ENCODE data around the gene UBE2J1.

The UBE2J1 gene

GRCh38 chr6:89346433-89346832 lies 6.1 kb downstream of the UBE2J1 start:
- Histone ChIP-seq H3K4me1 (ENCODE audit: insufficient read depth, low read length) (peaks cover 19% of the 10 kb centered on the region), H3K27me3 (ENCODE audit: insufficient read depth, low read length) (peaks cover 1% of the 10 kb centered on the region; the same call in 1 of the 2 replicates), H3K9ac (ENCODE audit: low read depth, low read length) (no peak overlapping the region), H3K9me3 (ENCODE audit: insufficient read depth, low read depth, low read length) (no peaks in the 10 kb centered on the region), H3K36me3 (ENCODE audit: insufficient read depth, low read depth, low read length) (peaks cover 7% of the 10 kb centered on the region; the same call in 1 of the 2 replicates), H3K4me3 (ENCODE audit: low read length) (no peak overlapping the region), H3K27ac (ENCODE audit: low read length) (no peak overlapping the region)

GRCh38 chr6:89339565-89339964 lies 13.0 kb downstream of the UBE2J1 start:
- no peak overlapping the region for H3K27ac ChIP-seq (ENCODE audit: low read length)
- H3K9me3 ChIP-seq (ENCODE audit: insufficient read depth, low read depth, low read length): no peaks in the 10 kb centered on the region
- H3K9ac ChIP-seq (ENCODE audit: low read depth, low read length): no peak overlapping the region
- peaks cover 33% of the 10 kb centered on the region for H3K36me3 ChIP-seq (ENCODE audit: insufficient read depth, low read depth, low read length)
- no peaks in the 10 kb centered on the region for H3K4me1 ChIP-seq (ENCODE audit: insufficient read depth, low read length)
- no peak overlapping the region for H3K4me3 ChIP-seq (ENCODE audit: low read length)
- H3K27me3 ChIP-seq (ENCODE audit: insufficient read depth, low read length): no peaks in the 10 kb centered on the region

GRCh38 chr6:89335164-89335563 lies 17.4 kb downstream of the UBE2J1 start:
- Histone ChIP-seq H3K27ac (ENCODE audit: low read length) (no peak overlapping the region), H3K9ac (ENCODE audit: low read depth, low read length) (no peak overlapping the region), H3K9me3 (ENCODE audit: insufficient read depth, low read depth, low read length) (no peaks in the 10 kb centered on the region), H3K27me3 (ENCODE audit: insufficient read depth, low read length) (no peaks in the 10 kb centered on the region), H3K4me1 (ENCODE audit: insufficient read depth, low read length) (no peaks in the 10 kb centered on the region), H3K36me3 (ENCODE audit: insufficient read depth, low read depth, low read length) (peaks cover 35% of the 10 kb centered on the region), H3K4me3 (ENCODE audit: low read length) (no peak overlapping the region)

- Histone ChIP-seq H3K9ac (ENCODE audit: low read depth, low read length) (no peak overlapping the region), H3K27ac (ENCODE audit: low read length) (no peak overlapping the region), H3K9me3 (ENCODE audit: insufficient read depth, low read depth, low read length) (no peaks in the 10 kb centered on the region), H3K4me1 (ENCODE audit: insufficient read depth, low read length) (no peaks in the 10 kb centered on the region), H3K27me3 (ENCODE audit: insufficient read depth, low read length) (no peaks in the 10 kb centered on the region), H3K36me3 (ENCODE audit: insufficient read depth, low read depth, low read length) (peaks cover 23% of the 10 kb centered on the region), H3K4me3 (ENCODE audit: low read length) (no peak overlapping the region)
Measured at GRCh38 chr6:89330910-89331309, 21.6 kb downstream of the UBE2J1 start.

GRCh38 chr6:89328976-89329375 lies 23.5 kb downstream of the UBE2J1 start:
- Histone ChIP-seq H3K36me3 (ENCODE audit: insufficient read depth, low read depth, low read length) (peaks cover 17% of the 10 kb centered on the region), H3K9me3 (ENCODE audit: insufficient read depth, low read depth, low read length) (no peaks in the 10 kb centered on the region), H3K27me3 (ENCODE audit: insufficient read depth, low read length) (no peaks in the 10 kb centered on the region), H3K27ac (ENCODE audit: low read length) (no peak overlapping the region), H3K4me1 (ENCODE audit: insufficient read depth, low read length) (no peaks in the 10 kb centered on the region), H3K9ac (ENCODE audit: low read depth, low read length) (no peak overlapping the region), H3K4me3 (ENCODE audit: low read length) (no peak overlapping the region)

- no peak overlapping the region for H3K4me3 ChIP-seq (ENCODE audit: low read length)
- no peak overlapping the region for H3K27ac ChIP-seq (ENCODE audit: low read length)
- no peaks in the 10 kb centered on the region for H3K36me3 ChIP-seq (ENCODE audit: insufficient read depth, low read depth, low read length)
- H3K9ac ChIP-seq (ENCODE audit: low read depth, low read length): no peak overlapping the region
- peaks cover 13% of the 10 kb centered on the region for H3K9me3 ChIP-seq (ENCODE audit: insufficient read depth, low read depth, low read length)
- H3K27me3 ChIP-seq (ENCODE audit: insufficient read depth, low read length): no peaks in the 10 kb centered on the region
- H3K4me1 ChIP-seq (ENCODE audit: insufficient read depth, low read length): no peaks in the 10 kb centered on the region
Measured at GRCh38 chr6:89324304-89324703, 28.2 kb downstream of the UBE2J1 start.

- H3K27me3 ChIP-seq (ENCODE audit: insufficient read depth, low read length): no peaks in the 10 kb centered on the region
- no peak overlapping the region for H3K4me3 ChIP-seq (ENCODE audit: low read length)
- no peak overlapping the region for H3K9ac ChIP-seq (ENCODE audit: low read depth, low read length)
- no peak overlapping the region for H3K27ac ChIP-seq (ENCODE audit: low read length)
- H3K36me3 ChIP-seq (ENCODE audit: insufficient read depth, low read depth, low read length): no peaks in the 10 kb centered on the region
- H3K4me1 ChIP-seq (ENCODE audit: insufficient read depth, low read length): no peaks in the 10 kb centered on the region
- H3K9me3 ChIP-seq (ENCODE audit: insufficient read depth, low read depth, low read length): peaks cover 15% of the 10 kb centered on the region
Measured at GRCh38 chr6:89323511-89323971, 29.0 kb downstream of the UBE2J1 start.

GRCh38 chr6:89321131-89321970 lies 31.2 kb downstream of the UBE2J1 start:
- H3K4me3 ChIP-seq (ENCODE audit: low read length): no peak overlapping the region
- H3K9me3 ChIP-seq (ENCODE audit: insufficient read depth, low read depth, low read length): peaks cover 15% of the 10 kb centered on the region
- H3K4me1 ChIP-seq (ENCODE audit: insufficient read depth, low read length): peaks cover 9% of the 10 kb centered on the region; the same call in 1 of the 2 replicates
- H3K36me3 ChIP-seq (ENCODE audit: insufficient read depth, low read depth, low read length): no peaks in the 10 kb centered on the region
- H3K27me3 ChIP-seq (ENCODE audit: insufficient read depth, low read length): no peaks in the 10 kb centered on the region
- no peak overlapping the region for H3K9ac ChIP-seq (ENCODE audit: low read depth, low read length)
- H3K27ac ChIP-seq (ENCODE audit: low read length): no peak overlapping the region

- no peak overlapping the region for H3K27ac ChIP-seq (ENCODE audit: low read length)
- H3K4me3 ChIP-seq (ENCODE audit: low read length): no peak overlapping the region
- peaks cover 9% of the 10 kb centered on the region; the same call in 1 of the 2 replicates for H3K4me1 ChIP-seq (ENCODE audit: insufficient read depth, low read length)
- no peak overlapping the region for H3K9ac ChIP-seq (ENCODE audit: low read depth, low read length)
- no peaks in the 10 kb centered on the region for H3K27me3 ChIP-seq (ENCODE audit: insufficient read depth, low read length)
- no peaks in the 10 kb centered on the region for H3K36me3 ChIP-seq (ENCODE audit: insufficient read depth, low read depth, low read length)
- peaks cover 15% of the 10 kb centered on the region for H3K9me3 ChIP-seq (ENCODE audit: insufficient read depth, low read depth, low read length)
Measured at GRCh38 chr6:89320012-89320559, 32.4 kb downstream of the UBE2J1 start.

GRCh38 chr6:89317067-89317466 lies 35.5 kb downstream of the UBE2J1 start:
- H3K27ac ChIP-seq (ENCODE audit: low read length): no peak overlapping the region
- H3K4me3 ChIP-seq (ENCODE audit: low read length): no peak overlapping the region
- no peak overlapping the region for H3K9ac ChIP-seq (ENCODE audit: low read depth, low read length)
- H3K4me1 ChIP-seq (ENCODE audit: insufficient read depth, low read length): peaks cover 9% of the 10 kb centered on the region; the same call in 1 of the 2 replicates
- H3K36me3 ChIP-seq (ENCODE audit: insufficient read depth, low read depth, low read length): no peaks in the 10 kb centered on the region
- H3K27me3 ChIP-seq (ENCODE audit: insufficient read depth, low read length): no peaks in the 10 kb centered on the region
- H3K9me3 ChIP-seq (ENCODE audit: insufficient read depth, low read depth, low read length): peaks cover 15% of the 10 kb centered on the region

GRCh38 chr6:89315249-89315885 lies 37.2 kb downstream of the UBE2J1 start, which contains the start of gene GABRR2:
TSS of gene GABRR2 (minus strand) at chr6:89315299. CDS start at chr6:89315165, 134 bp downstream.
- Histone ChIP-seq H3K4me1 (ENCODE audit: insufficient read depth, low read length) (peaks cover 9% of the 10 kb centered on the region; the same call in 1 of the 2 replicates), H3K27ac (ENCODE audit: low read length) (no peak within 1 kb of the TSS), H3K36me3 (ENCODE audit: insufficient read depth, low read depth, low read length) (no peaks in the 10 kb centered on the region), H3K9me3 (ENCODE audit: insufficient read depth, low read depth, low read length) (peaks cover 12% of the 10 kb centered on the region), H3K4me3 (ENCODE audit: low read length) (no peak within 1 kb of the TSS), H3K9ac (ENCODE audit: low read depth, low read length) (no peak within 1 kb of the TSS), H3K27me3 (ENCODE audit: insufficient read depth, low read length) (no peaks in the 10 kb centered on the region)
